AG09319 (cell line): ENCODE measurements around the gene GSTA3.
"Not testable (repeated sequence)": the region's sequence is repeated elsewhere in the genome, so short reads cannot be mapped to it uniquely, and the experiment has no call there.

ENCODE experiments used
- DNase-seq: peaks from one replicate; pipeline ENCODE4 v3.0.0-alpha.2; 2010; ENCODE audit warnings: low read depth; ENCODE audit errors: extremely low read depth
- CTCF ChIP-seq: IDR thresholded peaks from 2 replicates; pipeline ENCODE4 v1.5.1; 2011; ENCODE audit warnings: low read depth, mild to moderate bottlenecking, inconsistent platforms, low read length, moderate library complexity

GSTA3 gene

GRCh38 chr6:52937908-52938307, 28.4 kb upstream of the GSTA3 start:
- TF ChIP-seq CTCF, result no peak
- DNase-seq, result no peak

GRCh38 chr6:52933778-52934177, 24.3 kb upstream of the GSTA3 start:
- no peak for DNase-seq
- TF ChIP-seq CTCF, result no peak

- DNase-seq, result no peak
- no peak for TF ChIP-seq CTCF
These were observed 21.9 kb upstream of the GSTA3 start for GRCh38 chr6:52931351-52931750.

- no peak for TF ChIP-seq CTCF
- DNase-seq, result no peak
These were observed 20.0 kb upstream of the GSTA3 start for GRCh38 chr6:52929321-52930164.

- no peak for DNase-seq
- no peak for TF ChIP-seq CTCF
These were observed 18.0 kb upstream of the GSTA3 start for GRCh38 chr6:52927451-52927850.

- no peak for DNase-seq
- TF ChIP-seq CTCF, result no peak
These were observed 16.7 kb upstream of the GSTA3 start for GRCh38 chr6:52925919-52926792.

- no peak for TF ChIP-seq CTCF
These were observed 15.5 kb upstream of the GSTA3 start for GRCh38 chr6:52925042-52925441.

GRCh38 chr6:52923689-52924088, 14.2 kb upstream of the GSTA3 start:
- not testable (repeated sequence) for DNase-seq

More at GRCh38 chr6:52925042-52925441, 15.5 kb upstream of the GSTA3 start:
- DNase-seq, result no peak
